Loucy (cell line): ENCODE results near the gene ZNF516.

Experiments used
- H2AFZ ChIP-seq: fragments of 200-600 bp; sonication (generic); 2 replicates; pipeline ENCODE4 v1.6.0; 2016; ENCODE audit warnings: antibody characterized with exemption, mild to moderate bottlenecking, low read length, moderate library complexity
- H3F3A ChIP-seq: fragments of 200-600 bp; 2 replicates; pipeline ENCODE4 v1.6.0; 2016; ENCODE audit warnings: antibody characterized with exemption, low read depth, mild to moderate bottlenecking
- H3K27me3 ChIP-seq: fragments of 200-600 bp; sonication (generic); 2 replicates; pipeline ENCODE4 v1.6.1; 2014; ENCODE audit warnings: low read length, mild to moderate bottlenecking; ENCODE audit not compliant: insufficient read depth, poor library complexity, severe bottlenecking
- H3K36me3 ChIP-seq: fragments of 200-600 bp; sonication (generic); 2 replicates; pipeline ENCODE4 v1.6.1; 2016; ENCODE audit warnings: low read length; ENCODE audit not compliant: insufficient read depth
- H3K4me1 ChIP-seq: fragments of 200-600 bp; sonication (generic); 2 replicates; pipeline ENCODE4 v1.5.1; 2014; ENCODE audit warnings: low read length, mild to moderate bottlenecking; ENCODE audit not compliant: insufficient read depth, poor library complexity, severe bottlenecking
- H3K4me2 ChIP-seq: fragments of 200-600 bp; sonication (generic); 2 replicates; pipeline ENCODE4 v1.6.0; 2014; ENCODE audit warnings: antibody characterized with exemption, low read length, low read depth, mild to moderate bottlenecking; ENCODE audit not compliant: poor library complexity, severe bottlenecking
- H3K4me3 ChIP-seq: fragments of 200-600 bp; sonication (generic); 2 replicates; pipeline ENCODE4 v1.5.1; 2014; ENCODE audit warnings: low read length, mild to moderate bottlenecking, mixed read lengths; ENCODE audit not compliant: poor library complexity, severe bottlenecking
- H3K79me2 ChIP-seq: fragments of 200-600 bp; sonication (generic); 2 replicates; pipeline ENCODE4 v1.6.1; 2014; ENCODE audit warnings: low read length; ENCODE audit not compliant: insufficient read depth
- H3K9ac ChIP-seq: fragments of 200-600 bp; sonication (generic); 2 replicates; pipeline ENCODE4 v1.6.0; 2014; ENCODE audit warnings: mild to moderate bottlenecking, low read depth, low read length, moderate library complexity; ENCODE audit not compliant: poor library complexity, severe bottlenecking
- H3K9me2 ChIP-seq: fragments of 200-600 bp; sonication (generic); replicated peaks from 2 replicates; pipeline ENCODE4 v1.6.1; 2016; ENCODE audit warnings: low read depth, low read length, mixed read lengths
- H3K9me3 ChIP-seq: fragments of 200-600 bp; sonication (generic); 2 replicates; pipeline ENCODE4 v1.6.1; 2014; ENCODE audit warnings: mild to moderate bottlenecking, antibody characterized with exemption, low read length, low read depth; ENCODE audit not compliant: insufficient read depth
- H4K20me1 ChIP-seq: fragments of 200-600 bp; sonication (generic); 2 replicates; pipeline ENCODE4 v1.6.0; 2014; ENCODE audit warnings: antibody characterized with exemption, low read length, mild to moderate bottlenecking; ENCODE audit not compliant: insufficient read depth, poor library complexity, severe bottlenecking
- CTCF ChIP-seq: fragments of 200-600 bp; sonication (generic); conservative IDR thresholded peaks from 2 replicates; pipeline ENCODE4 v1.5.1; 2014; ENCODE audit warnings: mild to moderate bottlenecking, antibody characterized with exemption, low read length
- EZH2phosphoT487 ChIP-seq: fragments of 200-600 bp; IDR thresholded peaks from 2 replicates; pipeline ENCODE4 v1.6.1; 2018; ENCODE audit warnings: antibody characterized with exemption, mild to moderate bottlenecking, moderate library complexity, borderline replicate concordance

The ZNF516 gene

GRCh38 chr18:76448256-76449110 is 46.6 kb downstream of the ZNF516 start:
- Histone ChIP-seq H3K9me3 (no peaks in the 10 kb centered on the region), H4K20me1 (no peaks in the 10 kb centered on the region), H3K9ac (no peak overlapping the region), H3F3A (no peaks in the 10 kb centered on the region), H3K79me2 (peaks cover 19% of the 10 kb centered on the region; the same call in 1 of the 2 replicates), H3K27me3 (no peaks in the 10 kb centered on the region), H3K4me1 (peaks cover 32% of the 10 kb centered on the region), H3K4me3 (no peak overlapping the region), H2AFZ (no peak overlapping the region), H3K36me3 (no peaks in the 10 kb centered on the region), H3K4me2 (no peak overlapping the region), H3K9me2 (no peaks in the 10 kb centered on the region)
- TF ChIP-seq EZH2phosphoT487 = no peak
- no peak for TF ChIP-seq CTCF

GRCh38 chr18:76447258-76447890 is 47.7 kb downstream of the ZNF516 start:
- H3K4me3 ChIP-seq = no peak overlapping the region
- H4K20me1 ChIP-seq = no peaks in the 10 kb centered on the region
- H3K27me3 ChIP-seq = no peaks in the 10 kb centered on the region
- H3K9me2 ChIP-seq = no peaks in the 10 kb centered on the region
- no peak overlapping the region for H2AFZ ChIP-seq
- H3K4me1 ChIP-seq = peaks cover 29% of the 10 kb centered on the region
- H3K9ac ChIP-seq = no peak overlapping the region
- TF ChIP-seq EZH2phosphoT487 (no peak), CTCF (no peak)
- H3K79me2 ChIP-seq = peaks cover 19% of the 10 kb centered on the region; the same call in 1 of the 2 replicates
- H3K9me3 ChIP-seq = no peaks in the 10 kb centered on the region
- H3K4me2 ChIP-seq = no peak overlapping the region
- no peaks in the 10 kb centered on the region for H3F3A ChIP-seq
- no peaks in the 10 kb centered on the region for H3K36me3 ChIP-seq

GRCh38 chr18:76446321-76447257 is 48.5 kb downstream of the ZNF516 start:
- H3K79me2 ChIP-seq = peaks cover 19% of the 10 kb centered on the region; the same call in 1 of the 2 replicates
- no peak overlapping the region for H3K9ac ChIP-seq
- no peaks in the 10 kb centered on the region for H4K20me1 ChIP-seq

More at GRCh38 chr18:76446321-76447257, 48.5 kb downstream of the ZNF516 start:
- Histone ChIP-seq H3K4me1 (peaks cover 24% of the 10 kb centered on the region), H3K9me3 (no peaks in the 10 kb centered on the region), H3K27me3 (no peaks in the 10 kb centered on the region), H3K4me3 (no peak overlapping the region), H3K4me2 (no peak overlapping the region), H3K36me3 (no peaks in the 10 kb centered on the region), H3K9me2 (no peaks in the 10 kb centered on the region), H2AFZ (no peak overlapping the region), H3F3A (no peaks in the 10 kb centered on the region)
- TF ChIP-seq EZH2phosphoT487 (no peak), CTCF (no peak)
